HCT116 (cell line): ENCODE measurements around the gene CIB4. TPM values are rescaled to one million over a fixed set of nuclear protein-coding genes. Genes with fewer than 3 reads are reported as not detected.

Experiments used
- ATAC-seq: fragments of 200-7000 bp; cut with Tn5 transposase; 2 replicates; pipeline ENCODE4 v1.9.1; 2020; ENCODE audit warnings: mild to moderate bottlenecking, moderate library complexity
- BruUV-seq: library from RNA; stranded (reverse); fragments of 400-500 nt; replicated peaks from 2 replicates; lab custom pipeline; 2021; lab: Mats Ljungman, UMichigan
- CTCF ChIA-PET: fragments of 300-600 bp; sonication (Branson Sonifier 250); formaldehyde crosslinking; loops from one replicate; lab custom pipeline; 2021; ENCODE audit warnings: antibody characterized with exemption; lab: Charles Lee
- POLR2A ChIA-PET: fragments of 300-600, 350-600 bp; sonication (Branson Sonifier 250); formaldehyde crosslinking; loops from one replicate; lab custom pipeline; 2021; ENCODE audit warnings: antibody characterized with exemption; lab: Charles Lee
- RAD21 ChIA-PET, 2 experiments: fragments of 300-600 bp; sonication (Branson Sonifier 250); formaldehyde crosslinking; loops; one replicate each; lab custom pipeline; 2023; ENCODE audit warnings: low total read pairs in 2 of 2; ENCODE audit not compliant: uncharacterized antibody in 2 of 2, unreplicated experiment in 2 of 2, low non-redundant PET in 1 of 2; lab: Charles Lee
- DNase-seq: peaks from one replicate; pipeline ENCODE4 v3.0.0-alpha.2; 2010; ENCODE audit warnings: low read depth, low spot score
- H2AFZ ChIP-seq: fragments of 200-600 bp; shearing (Covaris generic), sonication (generic); 2 replicates; pipeline ENCODE4 v1.6.1; 2017; ENCODE audit warnings: low read depth, mixed run types, mixed read lengths, antibody characterized with exemption, low read length; ENCODE audit not compliant: poor library complexity, severe bottlenecking
- H3K27ac ChIP-seq: 2 replicates; pipeline ENCODE4 v1.5.1; 2012; ENCODE audit warnings: low read depth, low read length
- H3K27me3 ChIP-seq: fragments of 200-600 bp; sonication (generic); 2 replicates; pipeline ENCODE4 v1.6.1; 2016; ENCODE audit warnings: mixed run types, low read length, mixed read lengths; ENCODE audit not compliant: insufficient read depth
- H3K36me3 ChIP-seq, 2 experiments: fragments of 200-500 bp in 1 of 2; fragments of 200-600 bp in 1 of 2; sonication (Bioruptor generic) in 1 of 2; sonication (generic) in 1 of 2; 2 replicates each; pipeline versions ENCODE4 v1.5.1 to v1.6.1; 2014 to 2016; ENCODE audit warnings: low read length in 2 of 2, inconsistent platforms in 1 of 2, mixed read lengths in 1 of 2, mixed run types in 1 of 2; ENCODE audit not compliant: insufficient read depth in 2 of 2, control insufficient read depth in 1 of 2
- H3K4me1 ChIP-seq, 2 experiments: fragments of 200-600 bp in 1 of 2; sonication (generic) in 1 of 2; 2 replicates each; pipeline versions ENCODE4 v1.5.1 to v1.6.1; 2012 to 2017; ENCODE audit warnings: low read length in 2 of 2, inconsistent platforms in 1 of 2, mild to moderate bottlenecking in 1 of 2, mixed read lengths in 1 of 2, mixed run types in 1 of 2, moderate library complexity in 1 of 2; ENCODE audit not compliant: insufficient read depth in 2 of 2, control insufficient read depth in 1 of 2
- H3K4me2 ChIP-seq: fragments of 200-600 bp; sonication (generic); 2 replicates; pipeline ENCODE4 v1.6.1; 2017; ENCODE audit warnings: mixed run types, low read length, mixed read lengths
- H3K4me3 ChIP-seq, 2 experiments: fragments of 200-600 bp in 1 of 2; sonication (generic) in 1 of 2; replicated peaks in 1 of 2; 2 replicates each; pipeline ENCODE4 v1.5.1; 2011 to 2016; ENCODE audit warnings: low read length in 2 of 2, control low read depth in 1 of 2, low read depth in 1 of 2, mild to moderate bottlenecking in 1 of 2, mixed read lengths in 1 of 2, mixed run types in 1 of 2
- H3K79me2 ChIP-seq: fragments of 200-600 bp; sonication (generic); 2 replicates; pipeline ENCODE4 v1.6.1; 2017; ENCODE audit warnings: mild to moderate bottlenecking, mixed run types, low read length, moderate library complexity, mixed read lengths; ENCODE audit not compliant: insufficient read depth
- H3K9ac ChIP-seq: fragments of 200-600 bp; sonication (generic); 2 replicates; pipeline ENCODE4 v1.6.1; 2016; ENCODE audit warnings: low read length, mixed read lengths
- H3K9me2 ChIP-seq: fragments of 200-600 bp; sonication (generic), shearing (Covaris generic); 2 replicates; pipeline ENCODE4 v1.6.1; 2017; ENCODE audit warnings: mixed run types, mild to moderate bottlenecking, moderate library complexity; ENCODE audit not compliant: insufficient read depth
- H3K9me3 ChIP-seq, 2 experiments: fragments of 200-500 bp in 1 of 2; fragments of 200-600 bp in 1 of 2; sonication (Bioruptor generic) in 1 of 2; sonication (generic) in 1 of 2; 2 replicates each; pipeline ENCODE4 v1.6.1; 2014 to 2017; ENCODE audit warnings: low read length in 2 of 2, mixed read lengths in 2 of 2, inconsistent platforms in 1 of 2, low read depth in 1 of 2, mild to moderate bottlenecking in 1 of 2, mixed run types in 1 of 2, moderate library complexity in 1 of 2; ENCODE audit not compliant: control insufficient read depth in 1 of 2, insufficient read depth in 1 of 2
- H4K20me1 ChIP-seq: fragments of 200-600 bp; sonication (generic), shearing (Covaris generic); 2 replicates; pipeline ENCODE4 v1.6.1; 2017; ENCODE audit warnings: mixed run types, mild to moderate bottlenecking, moderate library complexity; ENCODE audit not compliant: insufficient read depth
- CBX3 ChIP-seq: IDR thresholded peaks from 2 replicates; pipeline ENCODE4 v1.6.1; 2012; ENCODE audit warnings: low read depth
- CEBPB ChIP-seq: IDR thresholded peaks from 2 replicates; pipeline ENCODE4 v1.6.1; 2012; ENCODE audit warnings: low read depth
- CTCF ChIP-seq, 3 experiments: fragments of 200-600 bp in 1 of 3; sonication (generic) in 1 of 3; IDR thresholded peaks in 2 of 3; conservative IDR thresholded peaks in 1 of 3; 2 replicates each; pipeline ENCODE4 v1.5.1; 2012 to 2017; ENCODE audit warnings: low read depth in 2 of 3, low read length in 2 of 3, antibody characterized with exemption in 1 of 3, borderline replicate concordance in 1 of 3, control low read depth in 1 of 3, mild to moderate bottlenecking in 1 of 3, mixed read lengths in 1 of 3, mixed run types in 1 of 3, moderate library complexity in 1 of 3; ENCODE audit not compliant: insufficient read depth in 1 of 3
- EGR1 ChIP-seq: IDR thresholded peaks from 2 replicates; pipeline ENCODE4 v1.6.1; 2012; ENCODE audit warnings: low read depth
- EZH2 ChIP-seq: fragments of 200-600 bp; sonication (generic); IDR thresholded peaks from 2 replicates; pipeline ENCODE4 v1.6.1; 2017; ENCODE audit warnings: antibody characterized with exemption, mixed run types
- MAX ChIP-seq: IDR thresholded peaks from 2 replicates; pipeline ENCODE4 v1.6.1; 2012
- POLR2AphosphoS5 ChIP-seq: IDR thresholded peaks from 2 replicates; pipeline ENCODE4 v1.6.1; 2011; ENCODE audit warnings: mild to moderate bottlenecking, low read depth, low read length, moderate library complexity
- RAD21 ChIP-seq: IDR thresholded peaks from 2 replicates; pipeline ENCODE4 v1.6.1; 2012; ENCODE audit warnings: low read depth, mild to moderate bottlenecking
- SRF ChIP-seq: IDR thresholded peaks from 2 replicates; pipeline ENCODE4 v1.6.1; 2012; ENCODE audit warnings: low read depth
- ZFX ChIP-seq: fragments of 450-650 bp; IDR thresholded peaks from 2 replicates; pipeline ENCODE4 v1.6.1; 2017
- intact Hi-C: fragments of 100-400 bp; cut with micrococcal nuclease; formaldehyde crosslinking; loops from 2 replicates; pipeline ENCODE4 v1.10.0; 2022
- total RNA-seq: library from RNA; stranded (reverse); gene quantifications from one replicate; pipeline ENCODE4 v1.2.1, GENCODE V29; 2021; ENCODE audit not compliant: unreplicated experiment
- TF ChIP-seq, protein P1 (sequence below): IDR thresholded peaks from 2 replicates; pipeline ENCODE4 v1.6.1; 2012; ENCODE audit warnings: low read depth

CIB4 gene
- total RNA-seq, 1 experiment from 2014 or later: not detected

DNA sequence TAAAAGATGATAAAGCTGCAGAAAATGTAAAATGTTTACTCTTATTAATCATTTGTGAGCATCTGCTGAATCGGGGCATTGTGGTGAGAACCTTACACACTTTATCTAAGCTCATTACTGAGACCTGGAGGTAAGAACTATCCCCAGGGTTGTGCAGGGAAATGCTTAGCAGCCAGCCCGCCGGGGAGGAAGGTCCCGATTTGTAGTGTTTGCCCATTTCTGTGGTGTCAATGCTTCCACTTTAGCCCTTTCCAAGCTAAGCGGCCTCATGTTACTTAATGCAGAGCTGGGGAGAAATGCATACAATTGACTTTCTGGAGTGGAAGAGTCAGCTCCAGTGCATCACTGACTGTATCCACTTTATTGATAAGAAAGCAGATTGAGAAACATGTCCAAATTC lies 30.5 kb upstream of the CIB4 start (continued):
- TF ChIP-seq, protein P1, sequence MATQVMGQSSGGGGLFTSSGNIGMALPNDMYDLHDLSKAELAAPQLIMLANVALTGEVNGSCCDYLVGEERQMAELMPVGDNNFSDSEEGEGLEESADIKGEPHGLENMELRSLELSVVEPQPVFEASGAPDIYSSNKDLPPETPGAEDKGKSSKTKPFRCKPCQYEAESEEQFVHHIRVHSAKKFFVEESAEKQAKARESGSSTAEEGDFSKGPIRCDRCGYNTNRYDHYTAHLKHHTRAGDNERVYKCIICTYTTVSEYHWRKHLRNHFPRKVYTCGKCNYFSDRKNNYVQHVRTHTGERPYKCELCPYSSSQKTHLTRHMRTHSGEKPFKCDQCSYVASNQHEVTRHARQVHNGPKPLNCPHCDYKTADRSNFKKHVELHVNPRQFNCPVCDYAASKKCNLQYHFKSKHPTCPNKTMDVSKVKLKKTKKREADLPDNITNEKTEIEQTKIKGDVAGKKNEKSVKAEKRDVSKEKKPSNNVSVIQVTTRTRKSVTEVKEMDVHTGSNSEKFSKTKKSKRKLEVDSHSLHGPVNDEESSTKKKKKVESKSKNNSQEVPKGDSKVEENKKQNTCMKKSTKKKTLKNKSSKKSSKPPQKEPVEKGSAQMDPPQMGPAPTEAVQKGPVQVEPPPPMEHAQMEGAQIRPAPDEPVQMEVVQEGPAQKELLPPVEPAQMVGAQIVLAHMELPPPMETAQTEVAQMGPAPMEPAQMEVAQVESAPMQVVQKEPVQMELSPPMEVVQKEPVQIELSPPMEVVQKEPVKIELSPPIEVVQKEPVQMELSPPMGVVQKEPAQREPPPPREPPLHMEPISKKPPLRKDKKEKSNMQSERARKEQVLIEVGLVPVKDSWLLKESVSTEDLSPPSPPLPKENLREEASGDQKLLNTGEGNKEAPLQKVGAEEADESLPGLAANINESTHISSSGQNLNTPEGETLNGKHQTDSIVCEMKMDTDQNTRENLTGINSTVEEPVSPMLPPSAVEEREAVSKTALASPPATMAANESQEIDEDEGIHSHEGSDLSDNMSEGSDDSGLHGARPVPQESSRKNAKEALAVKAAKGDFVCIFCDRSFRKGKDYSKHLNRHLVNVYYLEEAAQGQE: no peak
- TF ChIP-seq EGR1 (no peak), MAX (no peak), CTCF (IDR thresholded peaks at IDR 0.05 in 2 of 3, conservative IDR thresholded peaks at IDR 0.05 in 1 of 3; ENCODE audit: borderline replicate concordance in 1 of 3, insufficient read depth in 1 of 3, low read depth in 2 of 3, low read length in 2 of 3) (no peak), CBX3 (no peak), RAD21 (no peak), ZFX (no peak), CEBPB (no peak)
- TF ChIP-seq, all 23 proteins: peak for 0

DNA sequence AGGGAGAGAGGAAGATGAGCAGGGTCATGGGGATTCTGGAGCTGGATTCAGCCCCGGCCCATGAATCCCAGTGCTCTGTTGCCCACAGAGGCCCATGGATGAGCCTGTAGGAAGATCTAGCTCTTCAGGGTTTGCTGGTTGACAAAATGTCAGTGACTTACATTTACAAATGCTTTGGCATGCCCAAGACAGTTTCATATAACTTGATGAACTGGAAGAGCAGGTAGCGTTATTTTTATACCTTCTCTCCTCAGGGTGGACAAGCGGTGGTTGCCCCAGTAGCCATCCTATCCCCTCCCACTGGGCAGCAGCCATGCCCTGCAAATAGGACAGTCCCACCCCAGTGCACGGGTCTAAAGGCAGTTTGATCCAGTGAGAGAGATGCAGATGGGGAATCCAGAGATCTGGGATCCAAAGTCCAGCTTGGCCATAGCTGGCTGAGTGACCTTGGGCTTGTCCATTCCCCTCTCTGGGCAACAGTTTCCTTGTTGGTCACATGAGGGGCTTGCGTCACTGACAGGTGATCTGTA lies 29.8 kb upstream of the CIB4 start:
- H2AFZ ChIP-seq: no peak overlapping the region
- TF ChIP-seq MAX (no peak), SRF (no peak), POLR2AphosphoS5 (no peak), CTCF (IDR thresholded peaks at IDR 0.05 in 2 of 3, conservative IDR thresholded peaks at IDR 0.05 in 1 of 3; ENCODE audit: borderline replicate concordance in 1 of 3, insufficient read depth in 1 of 3, low read depth in 2 of 3, low read length in 2 of 3) (no peak), EZH2 (no peak)
- ChIA-PET RAD21 (no interaction called here), POLR2A (no interaction called here), CTCF (no interaction called here)
- no peaks in the 10 kb centered on the region for H3K9me2 ChIP-seq
- H3K9me3 ChIP-seq: no peaks in the 10 kb centered on the region
- peaks cover 0 to 14% of the 10 kb centered on the region in 2 experiments; a peak in 1 of 4 replicates for H3K4me1 ChIP-seq
- no peaks in the 10 kb centered on the region for H3K79me2 ChIP-seq
- ATAC-seq (no peak), DNase-seq (no peak)
- no peaks in the 10 kb centered on the region for H4K20me1 ChIP-seq
- BruUV-seq: no TSS peak
- H3K27me3 ChIP-seq: no peaks in the 10 kb centered on the region; the same call in 1 of the 2 replicates
- H3K36me3 ChIP-seq: no peaks in the 10 kb centered on the region
- no peak overlapping the region for H3K27ac ChIP-seq
- no peak overlapping the region for H3K4me2 ChIP-seq
- no peak overlapping the region for H3K4me3 ChIP-seq
- H3K9ac ChIP-seq: no peak overlapping the region
- intact Hi-C loops: no loop called here
